Tibial artery (tissue), 4 donors: ENCODE results near the gene CMTM4.
A peak's percentile ranks its signal among the peaks of the same experiment; 100 is the strongest.

Experiments
- DNase-seq, 2 donors: peaks; one replicate each; pipeline ENCODE4 v3.0.0-alpha.2; 2019
- H3K27ac ChIP-seq, 2 donors: fragments of 200-600 bp; sonication (generic) in 1 of 2; 1 replicate in 1 of 2; 2 replicates in 1 of 2; pipeline ENCODE4 v1.5.1; 2018 to 2019; ENCODE audit warnings: mild to moderate bottlenecking in 1 of 2
- H3K27me3 ChIP-seq, 2 donors: fragments of 200-600 bp; sonication (generic) in 1 of 2; one replicate each; pipeline versions ENCODE4 v1.5.1 to v1.6.0; 2016 to 2019
- H3K36me3 ChIP-seq, 3 donors: fragments of 200-600 bp; sonication (generic) in 2 of 3; one replicate each; pipeline ENCODE4 v1.5.1; 2016 to 2019; ENCODE audit warnings: mild to moderate bottlenecking in 2 of 3
- H3K4me1 ChIP-seq, 4 donors: fragments of 200-600 bp; sonication (generic) in 2 of 4; 1 replicate in 3 of 4; 2 replicates in 1 of 4; pipeline ENCODE4 v1.5.1; 2016 to 2019
- H3K4me3 ChIP-seq, 2 donors: fragments of 200-600 bp; sonication (generic) in 1 of 2; 1 replicate in 1 of 2; 2 replicates in 1 of 2; pipeline ENCODE4 v1.5.1; 2018 to 2019; ENCODE audit warnings: mild to moderate bottlenecking in 2 of 2
- H3K9me3 ChIP-seq, 3 donors: fragments of 200-600 bp; sonication (generic) in 1 of 3; one replicate each; pipeline ENCODE4 v1.5.1; 2016 to 2019
- intact Hi-C: fragments of 100-400 bp; cut with DNase I; formaldehyde crosslinking; loops from one replicate; pipeline ENCODE4 v1.15.0; 2023; ENCODE audit warnings: low total_unique reads
- TF ChIP-seq, protein P1 (sequence below), 2 experiments: fragments of 200-600 bp in 1 of 2; fragments of 450-650 bp in 1 of 2; IDR thresholded peaks; one replicate each; pipeline ENCODE4 v1.5.1; 2017 to 2019; ENCODE audit warnings: antibody characterized with exemption in 2 of 2, mild to moderate bottlenecking in 1 of 2, moderate library complexity in 1 of 2

Gene CMTM4

DNA sequence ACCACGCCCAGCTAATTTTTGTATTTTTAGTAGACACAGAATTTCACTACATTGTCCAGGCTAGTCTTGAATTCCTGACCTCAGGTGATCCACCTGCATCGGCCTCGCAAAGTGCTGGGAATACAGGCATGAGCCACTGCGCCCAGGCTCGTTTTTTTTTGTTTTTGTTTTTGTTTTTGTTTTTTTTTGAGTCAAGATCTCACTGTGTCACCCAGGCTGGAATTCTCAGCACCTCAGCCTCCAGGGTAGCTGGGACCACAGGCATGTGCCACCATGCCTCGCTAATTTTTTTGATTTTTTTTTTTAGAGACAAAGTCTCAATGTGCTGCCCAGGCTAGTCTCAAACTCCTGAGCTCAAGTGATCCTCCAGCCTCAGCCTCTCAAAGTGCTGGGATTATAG lies 17.5 kb upstream of the CMTM4 start:
- TF ChIP-seq, protein P1, sequence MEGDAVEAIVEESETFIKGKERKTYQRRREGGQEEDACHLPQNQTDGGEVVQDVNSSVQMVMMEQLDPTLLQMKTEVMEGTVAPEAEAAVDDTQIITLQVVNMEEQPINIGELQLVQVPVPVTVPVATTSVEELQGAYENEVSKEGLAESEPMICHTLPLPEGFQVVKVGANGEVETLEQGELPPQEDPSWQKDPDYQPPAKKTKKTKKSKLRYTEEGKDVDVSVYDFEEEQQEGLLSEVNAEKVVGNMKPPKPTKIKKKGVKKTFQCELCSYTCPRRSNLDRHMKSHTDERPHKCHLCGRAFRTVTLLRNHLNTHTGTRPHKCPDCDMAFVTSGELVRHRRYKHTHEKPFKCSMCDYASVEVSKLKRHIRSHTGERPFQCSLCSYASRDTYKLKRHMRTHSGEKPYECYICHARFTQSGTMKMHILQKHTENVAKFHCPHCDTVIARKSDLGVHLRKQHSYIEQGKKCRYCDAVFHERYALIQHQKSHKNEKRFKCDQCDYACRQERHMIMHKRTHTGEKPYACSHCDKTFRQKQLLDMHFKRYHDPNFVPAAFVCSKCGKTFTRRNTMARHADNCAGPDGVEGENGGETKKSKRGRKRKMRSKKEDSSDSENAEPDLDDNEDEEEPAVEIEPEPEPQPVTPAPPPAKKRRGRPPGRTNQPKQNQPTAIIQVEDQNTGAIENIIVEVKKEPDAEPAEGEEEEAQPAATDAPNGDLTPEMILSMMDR (IDR thresholded peaks at IDR 0.05): no peak
- Histone ChIP-seq H3K4me3 (no peak overlapping the region), H3K9me3 (peaks cover 0 to 5% (median 0%) of the 10 kb centered on the region in 3 donors), H3K27me3 (no peaks in the 10 kb centered on the region), H3K36me3 (peaks cover 9 to 16% (median 16%) of the 10 kb centered on the region in 3 donors), H3K4me1 (peaks cover 0 to 15% (median 6%) of the 10 kb centered on the region in 4 donors), H3K27ac (no peak overlapping the region)
- DNase-seq: no peak
- intact Hi-C loops: no loop called here

DNA sequence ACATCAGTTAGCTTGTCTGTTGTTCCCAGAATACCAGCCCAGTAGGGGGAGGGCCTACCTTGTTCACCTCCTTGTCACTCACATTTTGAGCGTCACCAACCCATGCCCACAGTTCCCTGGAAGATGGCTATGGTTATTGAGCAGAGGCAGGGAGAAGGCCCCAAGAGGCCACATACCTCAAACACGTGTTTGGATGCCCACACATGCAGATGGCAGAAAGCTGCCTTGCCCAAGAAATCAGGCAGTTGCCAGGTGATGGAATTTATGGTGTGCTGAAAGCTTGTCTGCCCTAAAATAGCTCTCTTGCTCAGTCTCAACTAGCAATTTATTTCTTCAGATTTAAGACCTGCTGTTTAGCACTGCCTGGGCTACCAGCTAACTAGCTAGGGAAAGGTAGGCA lies 16.5 kb upstream of the CMTM4 start:
- DNase-seq: no peak
- Histone ChIP-seq H3K27me3 (no peaks in the 10 kb centered on the region), H3K4me1 (peaks cover 0 to 15% (median 6%) of the 10 kb centered on the region in 4 donors), H3K4me3 (no peak overlapping the region), H3K9me3 (peaks cover 0 to 5% (median 0%) of the 10 kb centered on the region in 3 donors), H3K27ac (peak overlapping the region; percentile 32 to 43), H3K36me3 (peaks cover under 1 to 9% (median 6%) of the 10 kb centered on the region in 3 donors)
- intact Hi-C loops: no loop called here
- TF ChIP-seq, protein P1 (IDR thresholded peaks at IDR 0.05): no peak

DNA sequence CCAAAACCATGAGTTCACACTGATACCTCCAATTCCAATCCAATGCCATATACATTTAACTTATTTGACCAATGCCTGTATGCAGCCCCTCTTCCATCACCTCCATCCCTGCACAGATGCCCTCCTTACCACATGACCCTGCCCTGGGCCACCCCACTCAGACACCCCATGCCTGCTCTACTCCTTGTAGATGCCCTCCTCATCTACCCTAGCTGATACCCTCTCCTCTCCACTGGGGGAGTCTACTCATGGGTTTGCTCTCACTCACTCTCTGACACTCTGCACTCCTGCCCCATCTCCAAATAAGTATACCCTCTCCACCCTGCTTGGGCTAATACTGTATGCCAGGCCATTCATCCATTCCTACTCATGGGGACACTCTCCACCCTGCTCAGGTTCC lies 16.0 kb upstream of the CMTM4 start:
- H3K27me3 ChIP-seq: no peaks in the 10 kb centered on the region
- peak overlapping the region in 1 of 2 donors; percentile 32 for H3K27ac ChIP-seq
- peaks cover 0 to 3% (median under 1%) of the 10 kb centered on the region in 3 donors for H3K36me3 ChIP-seq
- peaks cover 0 to 5% (median 0%) of the 10 kb centered on the region in 3 donors for H3K9me3 ChIP-seq
- DNase-seq: no peak
- peaks cover 0 to 19% (median 6%) of the 10 kb centered on the region in 4 donors for H3K4me1 ChIP-seq
- TF ChIP-seq, protein P1 (IDR thresholded peaks at IDR 0.05): no peak
- no peak overlapping the region for H3K4me3 ChIP-seq
- intact Hi-C loops: no loop called here

DNA sequence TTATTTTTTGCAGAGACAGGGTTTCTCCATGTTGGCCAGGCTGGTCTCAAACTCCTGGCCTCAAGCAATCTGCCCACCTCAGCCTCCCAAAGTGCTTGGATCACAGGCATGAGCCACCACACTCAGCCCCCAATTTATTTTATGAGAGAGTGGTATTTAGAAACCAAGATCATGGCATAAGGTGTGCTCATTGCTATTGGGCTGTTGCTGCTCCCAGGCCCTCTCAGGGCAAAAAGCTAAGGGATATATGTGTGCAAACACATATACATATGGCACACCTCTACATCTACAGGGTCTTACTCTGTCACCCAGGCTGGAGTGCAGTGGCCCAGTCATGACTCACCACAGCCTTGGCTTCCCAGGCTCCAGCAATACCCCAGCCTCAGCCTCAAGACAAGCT lies 15.0 kb upstream of the CMTM4 start:
- no peaks in the 10 kb centered on the region for H3K36me3 ChIP-seq
- H3K4me3 ChIP-seq: no peak overlapping the region
- H3K27ac ChIP-seq: no peak overlapping the region
- DNase-seq: no peak
- no peaks in the 10 kb centered on the region for H3K27me3 ChIP-seq
- TF ChIP-seq, protein P1 (IDR thresholded peaks at IDR 0.05): no peak
- intact Hi-C loops: no loop called here
- H3K4me1 ChIP-seq: peaks cover 0 to 27% (median 10%) of the 10 kb centered on the region in 4 donors
- H3K9me3 ChIP-seq: peaks cover 0 to 5% (median 0%) of the 10 kb centered on the region in 3 donors

DNA sequence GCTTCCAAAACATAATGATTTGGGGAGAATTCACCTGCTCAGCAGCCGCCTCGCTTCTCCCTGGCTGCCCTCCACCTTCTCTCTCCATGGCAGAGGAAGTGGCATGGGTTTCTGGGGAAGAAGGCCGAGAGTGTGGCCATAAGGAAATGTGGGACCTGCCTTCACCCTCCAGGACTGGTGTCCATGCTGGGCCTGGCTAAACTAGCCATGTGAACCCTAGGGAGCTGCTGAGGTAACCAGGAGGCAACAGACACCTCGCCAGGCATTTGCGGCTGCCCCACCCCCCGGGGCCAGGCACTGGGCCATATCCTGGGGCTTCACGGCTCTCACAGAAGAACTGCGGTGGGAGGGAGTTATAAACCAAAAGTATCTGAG lies 9.9 kb upstream of the CMTM4 start:
- intact Hi-C loops: no loop called here
- Histone ChIP-seq H3K9me3 (peaks cover 0 to 1% (median 0%) of the 10 kb centered on the region in 3 donors), H3K36me3 (no peaks in the 10 kb centered on the region), H3K4me1 (peaks cover 0 to 44% (median 24%) of the 10 kb centered on the region in 4 donors), H3K27ac (peak overlapping the region; percentile 82 to 87), H3K27me3 (no peaks in the 10 kb centered on the region), H3K4me3 (peak overlapping the region; percentile 9 to 29)
- DNase-seq: no peak
- TF ChIP-seq, protein P1 (IDR thresholded peaks at IDR 0.05): no peak
